Epithelial cell of esophagus (primary cell): ENCODE data around the gene FAXC.

Experiments used
- DNase-seq: peaks from one replicate; pipeline ENCODE4 v3.0.0; 2010; ENCODE audit warnings: low read depth
- H3K4me3 ChIP-seq: 2 replicates; pipeline ENCODE4 v1.5.1; 2011; ENCODE audit warnings: mild to moderate bottlenecking, low read length, control low read depth
- CTCF ChIP-seq: IDR thresholded peaks from 2 replicates; pipeline ENCODE4 v1.5.1; 2011; ENCODE audit warnings: low read depth, mild to moderate bottlenecking, low read length, control low read depth, inconsistent platforms; ENCODE audit not compliant: insufficient read depth; ENCODE audit errors: missing control alignments

Gene FAXC

GRCh38 chr6:99330159-99330558 is 19.3 kb downstream of the FAXC start:
- TF ChIP-seq CTCF, result peak; percentile 82
- H3K4me3 ChIP-seq, result no peak overlapping the region
- peak; percentile 81 for DNase-seq

- no peak for DNase-seq
- H3K4me3 ChIP-seq, result no peak overlapping the region
- no peak for TF ChIP-seq CTCF
These were observed 24.5 kb downstream of the FAXC start for GRCh38 chr6:99324996-99325395.

- no peak overlapping the region for H3K4me3 ChIP-seq
- no peak for TF ChIP-seq CTCF
- DNase-seq, result no peak
These were observed 30.9 kb downstream of the FAXC start for GRCh38 chr6:99318566-99318965.

GRCh38 chr6:99312354-99312753 is 37.1 kb downstream of the FAXC start:
- no peak for TF ChIP-seq CTCF
- no peak overlapping the region for H3K4me3 ChIP-seq
- no peak for DNase-seq

DNA sequence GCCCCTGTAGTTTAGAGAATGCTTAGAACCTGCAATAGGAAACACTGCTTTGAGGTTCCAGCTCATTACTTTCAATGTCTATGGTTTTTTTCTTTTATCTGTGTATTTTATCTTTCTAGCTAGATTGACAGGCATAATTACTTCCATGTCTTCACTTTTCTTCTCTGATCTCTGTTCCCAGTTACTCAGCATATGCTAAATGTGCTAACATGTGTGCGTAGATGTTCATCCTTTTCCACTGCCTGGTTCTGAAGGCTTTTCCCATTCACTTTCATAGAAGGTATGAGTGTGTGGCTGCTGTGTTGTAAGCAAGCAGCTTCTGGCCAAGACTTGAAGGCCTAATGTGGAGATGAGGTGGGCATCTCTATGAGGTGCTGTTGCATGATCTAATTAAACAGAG is 38.9 kb downstream of the FAXC start:
- no peak overlapping the region for H3K4me3 ChIP-seq
- TF ChIP-seq CTCF, result no peak
- DNase-seq, result no peak

- no peak for TF ChIP-seq CTCF
- no peak overlapping the region for H3K4me3 ChIP-seq
- DNase-seq, result no peak
These were observed 39.9 kb downstream of the FAXC start for GRCh38 chr6:99309557-99309956.

DNA sequence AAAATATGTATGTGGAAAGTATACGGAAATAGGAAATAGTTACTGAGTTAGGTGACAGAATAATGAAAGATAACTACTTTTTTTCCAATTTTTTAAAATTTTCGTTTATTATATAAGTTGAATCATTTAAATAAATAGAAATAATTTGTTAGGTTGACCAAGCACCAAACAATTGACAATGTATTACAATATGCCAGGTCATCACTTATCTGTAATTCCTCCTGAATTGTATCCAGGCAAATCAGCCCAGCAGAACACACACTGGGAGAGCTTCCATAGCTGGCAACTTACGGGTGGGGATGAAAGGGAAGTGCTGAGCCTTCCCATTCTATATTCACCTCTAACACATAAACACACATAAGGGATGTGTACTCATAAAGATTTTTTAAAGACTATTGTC is 40.7 kb downstream of the FAXC start:
- no peak for TF ChIP-seq CTCF
- no peak for DNase-seq

More for the DNA sequence above, 40.7 kb downstream of the FAXC start:
- H3K4me3 ChIP-seq, result no peak overlapping the region
